HG03064 (cell line): Measurements from ENCODE around the gene SRC.
"Not testable (repeated sequence)": the region's sequence is repeated elsewhere in the genome, so short reads cannot be mapped to it uniquely, and the experiment has no call there.

Experiments
- ATAC-seq: cut with Tn5 transposase; IDR thresholded peaks from one replicate; pipeline ENCODE4 v1.9.1; 2021; ENCODE audit warnings: low read depth; ENCODE audit not compliant: unreplicated experiment

The SRC gene

DNA sequence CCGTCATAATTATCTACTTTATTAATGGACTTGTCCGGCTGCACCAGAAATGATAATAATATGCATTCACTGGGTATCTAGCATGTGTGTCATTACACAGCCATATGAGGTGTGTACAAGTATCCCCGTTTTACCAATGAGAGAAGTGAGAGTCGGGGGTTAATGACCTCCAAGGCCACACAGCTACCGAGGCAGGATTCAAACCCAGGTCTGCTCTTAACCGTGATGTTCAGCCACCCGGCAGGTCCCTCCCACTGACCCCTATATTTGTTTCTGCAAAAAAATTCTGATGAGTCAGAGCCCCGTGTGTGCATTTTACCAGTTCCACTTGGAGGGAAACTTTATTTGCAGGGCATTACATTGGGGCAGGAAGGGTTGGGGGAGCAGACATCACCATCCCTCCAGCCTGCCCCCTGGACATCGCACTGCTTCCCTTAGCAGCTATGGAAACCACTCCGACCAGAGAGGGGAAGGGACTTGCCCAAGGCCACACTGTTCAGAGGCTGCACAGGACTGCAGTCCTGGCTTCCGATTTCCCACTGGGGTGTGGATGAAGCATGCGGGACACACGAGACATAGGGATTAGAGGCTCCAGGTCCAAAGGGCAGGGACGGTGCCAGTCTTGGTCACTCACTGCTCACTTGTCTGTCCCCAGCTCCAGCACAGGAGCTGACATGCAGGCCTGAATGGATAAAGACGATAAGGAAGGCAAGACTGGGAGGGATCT is 10.1 kb upstream of the SRC start:
- no peak for ATAC-seq

DNA sequence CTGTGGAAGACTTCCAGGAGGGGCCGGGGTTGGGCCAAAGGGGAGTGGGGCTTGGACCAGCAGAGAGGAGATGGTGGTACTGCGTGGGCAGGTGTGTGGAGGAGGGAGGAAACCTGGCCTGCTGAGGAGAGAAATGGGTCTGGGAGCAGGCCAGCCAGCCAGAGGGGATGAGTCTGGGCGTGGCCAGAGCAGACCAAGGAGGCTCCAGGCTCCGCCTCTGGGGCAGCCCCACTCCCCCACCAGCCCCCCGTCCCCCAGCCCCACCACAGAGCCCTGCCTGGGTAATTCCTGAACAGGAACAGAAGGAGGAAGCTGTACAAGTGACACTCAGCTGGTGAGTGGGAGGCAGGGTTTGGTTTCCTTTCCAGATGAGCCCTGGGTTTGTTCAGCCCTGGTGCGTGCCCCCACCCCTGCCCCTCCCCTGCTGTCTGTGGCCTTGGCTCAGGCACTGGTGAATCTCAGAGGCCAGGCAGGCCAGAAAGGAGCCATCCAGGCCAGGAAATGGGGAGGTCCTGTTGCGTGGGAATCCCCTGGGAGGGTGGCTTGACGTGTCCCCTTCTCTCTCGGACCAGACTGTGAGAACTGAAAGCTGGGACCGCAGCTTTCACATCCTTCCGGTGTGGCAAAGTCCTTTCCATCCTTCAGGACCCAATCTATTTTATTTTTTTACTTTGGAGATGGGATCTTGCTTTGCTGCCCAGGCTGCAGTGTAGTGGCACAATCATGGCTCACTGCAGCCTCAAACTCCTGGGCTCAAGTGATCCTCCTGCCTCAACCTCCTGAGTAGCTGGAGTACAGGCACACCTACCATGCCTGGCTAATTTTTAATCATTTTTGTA is 9.4 kb upstream of the SRC start:
- peak; percentile 57 for ATAC-seq

DNA sequence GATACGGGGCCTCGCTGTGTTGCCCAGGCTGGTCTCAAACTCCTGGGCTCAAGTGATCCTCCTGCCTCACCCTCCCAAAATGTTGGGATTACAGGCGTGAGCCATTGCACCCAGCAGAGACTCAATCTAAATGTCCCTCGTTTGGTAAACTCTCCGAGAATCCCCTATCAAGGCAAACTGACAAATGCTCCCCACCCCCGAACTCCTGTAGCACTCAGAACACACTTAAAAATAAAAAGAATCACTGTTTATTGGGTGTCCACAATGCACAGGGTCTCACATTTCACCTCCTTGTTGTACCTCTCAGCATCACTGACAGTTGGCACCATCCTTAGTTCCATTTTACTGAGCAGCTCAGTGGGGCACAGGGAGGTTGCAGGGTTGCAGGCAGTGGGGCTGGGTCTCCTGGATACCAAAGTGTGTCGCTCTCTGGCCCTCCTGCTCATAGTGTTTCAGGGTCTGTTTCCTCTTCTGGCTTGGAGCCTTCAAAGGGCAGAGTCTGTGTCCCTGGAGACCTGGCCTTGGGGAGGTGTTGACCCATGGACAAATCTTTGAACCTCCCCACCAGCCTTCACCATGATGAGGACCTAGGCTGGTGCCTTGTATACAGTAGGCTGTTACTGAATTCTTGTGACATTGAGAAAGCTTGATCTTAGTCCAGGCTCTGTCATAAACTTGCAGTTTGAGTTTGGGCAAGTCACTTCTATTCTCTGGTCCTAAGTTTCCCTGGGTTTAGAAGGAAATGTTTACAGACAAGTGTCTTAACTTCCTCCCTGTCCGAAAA is 8.5 kb upstream of the SRC start:
- ATAC-seq, result no peak

DNA sequence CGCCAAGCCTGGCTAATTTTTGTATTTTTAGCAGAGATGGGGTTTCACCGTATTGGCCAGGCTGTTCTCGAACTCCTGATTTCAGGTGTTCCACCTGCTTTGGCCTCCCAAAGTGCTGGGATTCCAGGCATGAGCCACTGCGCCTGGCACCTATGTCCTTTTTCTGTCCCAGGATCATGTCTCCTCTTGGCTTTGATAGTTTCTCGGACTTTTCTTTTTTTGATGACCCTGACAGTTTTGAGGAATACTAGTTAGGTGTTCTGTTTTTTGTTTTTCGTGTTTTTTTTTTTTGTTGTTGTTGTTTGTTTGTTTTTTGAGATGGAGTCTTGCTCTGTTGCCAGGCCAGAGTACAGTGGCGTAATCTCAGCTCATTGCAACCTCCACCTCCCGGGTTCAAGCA is 7.6 kb upstream of the SRC start:
- not testable (repeated sequence) for ATAC-seq

DNA sequence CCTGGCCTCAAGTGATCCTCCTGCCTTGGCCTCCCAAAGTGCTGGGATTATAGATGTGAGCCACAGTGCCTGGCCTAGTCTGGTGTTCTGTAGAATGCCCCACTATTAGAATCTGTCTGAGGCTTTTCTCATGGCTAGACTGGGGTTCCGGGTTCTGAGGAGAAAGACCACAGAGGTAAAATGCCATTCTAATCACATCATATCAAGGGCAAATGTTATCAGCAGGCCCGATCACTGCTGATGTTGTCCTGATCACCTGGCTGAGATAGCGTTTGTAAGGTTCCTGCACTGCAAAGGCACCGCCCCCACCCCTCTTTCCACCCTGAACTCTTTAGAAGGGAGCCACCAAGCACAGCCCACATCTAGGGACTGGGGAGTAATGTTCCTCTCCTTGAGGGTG is 6.7 kb upstream of the SRC start:
- no peak for ATAC-seq

DNA sequence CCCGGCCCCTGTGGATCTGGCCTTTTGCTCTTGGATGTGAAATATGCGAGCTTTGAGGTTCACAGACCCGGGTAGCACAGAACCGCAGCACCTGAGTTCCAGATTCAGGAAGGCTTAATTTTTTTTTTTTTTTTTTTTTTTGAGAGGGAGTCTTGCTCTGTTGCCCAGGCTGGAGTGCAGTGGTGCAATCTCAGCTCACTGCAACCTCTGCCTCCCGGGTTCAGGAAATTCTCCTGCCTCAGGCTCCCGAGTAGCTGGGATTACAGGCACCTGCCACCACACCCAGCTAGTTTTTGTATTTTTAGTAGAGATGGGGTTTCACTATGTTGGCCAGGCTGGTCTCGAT is 6.2 kb upstream of the SRC start:
- ATAC-seq, result not testable (repeated sequence)

DNA sequence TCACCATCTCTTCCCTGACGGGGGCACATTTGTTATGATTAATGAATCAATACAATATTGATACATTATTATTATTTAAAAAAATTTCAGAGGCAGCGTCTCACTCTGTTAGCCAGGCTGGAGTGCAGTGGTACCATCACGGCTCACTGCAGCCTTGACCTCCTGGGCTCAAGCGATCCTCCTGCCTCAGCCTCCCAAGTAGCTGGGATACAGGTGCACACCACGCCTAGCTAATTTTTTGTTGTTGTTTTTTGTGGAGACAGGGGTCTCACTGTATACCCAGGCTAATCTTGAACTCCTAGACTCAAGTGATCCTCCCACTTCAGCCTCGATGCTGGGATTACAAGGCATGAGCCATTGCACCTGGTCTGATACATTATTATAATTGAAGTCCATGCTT is 4.9 kb upstream of the SRC start:
- ATAC-seq, result no peak

DNA sequence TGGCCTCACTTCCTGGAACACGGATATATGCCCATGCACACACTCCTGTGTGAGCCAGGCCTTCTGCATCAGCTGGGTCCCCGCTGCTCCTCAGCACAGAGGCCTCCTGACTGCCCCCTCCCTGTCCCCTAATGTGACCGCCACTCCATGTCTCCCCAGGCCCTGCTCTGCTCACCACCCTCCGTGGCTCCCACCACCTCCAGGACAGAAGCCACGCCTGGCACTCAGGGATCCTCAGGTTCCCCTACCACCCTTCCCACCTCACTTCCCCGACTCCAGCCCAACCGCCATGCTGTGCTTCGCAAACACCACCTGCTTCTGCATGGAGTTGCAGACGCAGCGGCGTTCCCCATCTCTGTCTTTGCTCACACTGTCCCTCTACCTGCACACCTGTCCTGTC is 4.3 kb upstream of the SRC start:
- ATAC-seq, result no peak

DNA sequence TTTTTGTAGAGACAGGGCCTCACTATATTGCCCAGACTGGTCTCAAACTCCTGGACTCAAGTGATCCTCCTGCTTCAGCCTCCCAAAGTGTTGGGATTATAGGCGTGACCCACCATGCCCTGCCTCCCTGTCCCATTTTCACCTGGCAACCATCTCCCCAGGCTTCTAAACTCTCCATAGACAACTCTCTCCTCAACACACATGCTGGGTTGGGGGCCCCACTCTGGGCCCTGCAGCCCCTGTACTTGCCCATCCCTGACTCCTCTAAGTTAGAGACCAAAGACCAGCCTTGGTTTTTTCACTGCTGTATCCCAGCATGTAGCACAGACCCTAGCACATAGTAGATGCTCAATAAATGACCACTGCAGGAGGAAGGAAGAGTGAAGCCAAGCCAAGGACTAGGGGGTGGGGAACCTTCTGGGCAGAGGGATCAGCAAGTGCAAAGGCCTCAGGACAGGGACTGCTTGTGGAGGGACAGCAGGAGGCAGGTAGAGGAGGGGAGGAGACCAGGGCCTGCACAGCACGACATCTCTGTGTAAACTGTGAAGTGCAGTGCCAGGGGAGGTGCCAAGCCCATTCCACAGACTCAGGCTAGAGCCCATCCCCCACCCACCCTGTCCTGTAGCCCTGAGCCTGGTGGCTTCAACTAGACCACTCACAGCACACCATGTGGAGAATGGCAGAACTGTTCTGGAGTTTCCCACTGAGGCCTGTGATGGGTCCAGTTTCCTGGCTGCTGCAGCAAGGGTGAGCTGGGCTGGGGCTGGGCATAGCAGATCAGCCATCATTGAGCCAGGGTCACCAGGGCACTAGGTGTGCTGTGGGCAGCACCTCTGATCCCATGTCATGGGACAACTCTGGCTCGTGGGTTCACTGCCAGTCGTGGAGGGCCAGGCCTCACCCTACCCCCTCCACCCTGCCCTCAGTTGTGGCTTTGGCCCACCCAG is 3.4 kb upstream of the SRC start:
- ATAC-seq, result no peak

DNA sequence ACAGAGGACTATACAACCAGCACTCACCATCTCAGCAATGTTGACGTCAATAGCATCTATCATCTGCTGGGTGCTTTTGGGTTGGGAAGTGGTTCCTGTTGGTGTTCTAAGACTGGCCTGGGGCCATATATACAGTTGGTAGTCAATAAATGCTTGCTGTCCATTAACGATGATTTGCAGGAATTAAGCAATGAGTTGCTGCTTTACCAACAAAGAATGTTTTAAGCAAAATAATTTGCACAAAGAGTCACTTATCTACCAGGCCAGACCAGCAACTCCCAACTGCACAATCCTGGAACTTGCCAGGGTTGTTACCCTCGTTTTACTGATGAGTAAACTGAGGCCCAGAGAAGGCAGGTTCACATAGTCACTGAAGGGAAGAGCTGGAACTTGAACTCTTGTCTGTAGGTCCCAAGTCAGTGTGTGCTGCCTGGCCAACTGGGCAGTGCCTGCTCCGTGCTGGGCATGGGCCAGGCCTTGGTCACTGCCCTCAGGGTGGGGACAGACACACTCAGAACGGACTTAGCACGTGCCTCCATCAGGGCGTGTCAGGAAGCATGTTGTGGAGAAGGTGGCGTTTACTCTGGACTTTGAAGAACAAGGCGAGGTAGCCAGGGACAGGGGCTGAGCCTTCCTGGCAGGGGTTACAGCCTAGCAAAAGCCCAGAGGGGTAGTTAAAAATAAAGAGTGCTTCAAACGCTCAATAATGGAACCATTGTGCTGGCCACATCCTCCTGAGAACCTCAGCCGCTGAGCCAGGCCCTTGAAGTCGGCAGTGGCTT is 2.5 kb upstream of the SRC start:
- ATAC-seq, result no peak

DNA sequence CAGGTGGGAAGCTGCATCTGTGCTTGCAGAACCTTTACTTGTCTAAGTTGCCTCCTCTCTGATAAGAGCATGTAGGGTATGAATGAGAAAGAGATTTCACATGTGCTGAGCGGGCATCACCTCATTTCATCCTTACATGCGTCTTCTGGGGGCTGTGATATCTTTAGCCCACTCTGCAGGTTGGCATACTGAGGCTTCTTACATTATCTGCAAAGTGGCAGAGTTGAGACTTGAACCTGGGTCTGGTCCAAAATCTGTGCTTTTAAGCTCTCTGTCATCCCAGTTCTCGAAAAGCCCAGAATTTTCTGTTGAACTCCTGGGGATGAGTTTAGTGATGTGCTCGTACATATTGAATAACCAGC is 2.0 kb upstream of the SRC start:
- no peak for ATAC-seq

DNA sequence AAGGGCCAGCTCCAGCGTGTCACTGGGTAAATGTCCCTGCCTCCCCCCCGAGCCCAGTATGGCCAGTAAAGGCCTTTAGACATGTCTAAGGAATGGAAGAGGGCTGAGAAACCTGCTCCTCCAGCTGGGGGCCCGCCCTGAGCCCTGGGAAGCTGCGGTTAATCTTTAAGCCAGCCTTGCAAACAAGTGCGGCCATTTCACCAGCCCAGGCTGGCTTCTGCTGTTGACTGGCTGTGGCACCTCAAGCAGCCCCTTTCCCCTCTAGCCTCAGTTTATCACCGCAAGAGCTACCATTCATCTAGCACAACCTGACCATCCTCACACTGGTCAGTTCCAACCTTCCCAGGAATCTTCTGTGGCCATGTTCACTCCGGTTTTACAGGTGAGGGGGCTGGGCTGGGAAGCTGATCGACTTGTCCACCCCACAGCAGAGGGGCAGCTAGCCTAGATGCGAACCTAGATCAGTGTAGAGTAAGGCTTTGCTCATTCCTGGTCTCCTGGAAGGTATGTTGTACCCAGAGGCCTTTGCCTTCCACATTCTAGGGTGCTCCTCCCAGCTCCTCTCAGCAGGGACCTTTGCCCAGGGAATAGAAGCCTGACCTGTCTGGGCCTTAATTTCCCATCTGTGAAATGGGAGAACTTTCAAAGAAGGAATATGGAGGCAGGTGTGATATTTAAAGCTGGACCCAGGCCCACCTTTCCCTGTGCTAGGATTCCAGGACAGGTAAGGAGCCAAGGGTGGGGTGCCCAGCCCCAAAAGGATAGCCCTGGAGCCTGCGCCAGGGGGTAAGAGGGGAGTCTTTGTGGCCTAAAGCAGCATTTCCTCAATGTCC is 1.2 kb upstream of the SRC start:
- no peak for ATAC-seq

DNA sequence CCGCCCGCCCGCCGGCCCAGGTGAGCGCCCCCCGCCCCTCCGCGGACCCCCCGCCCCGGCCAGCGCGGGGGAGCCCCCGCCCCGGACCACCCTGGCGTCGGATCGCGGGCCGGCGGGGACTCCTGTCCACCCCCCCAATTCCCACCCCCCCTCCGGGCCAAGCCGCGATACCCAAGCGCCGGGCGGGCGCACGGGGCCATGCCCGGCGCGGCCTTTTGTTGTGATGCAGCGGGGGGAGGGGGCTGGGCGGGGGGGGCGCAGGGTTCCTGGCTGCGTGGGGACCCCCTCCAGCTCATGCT is 245 bp downstream of the SRC start:
- ATAC-seq, result no peak

DNA sequence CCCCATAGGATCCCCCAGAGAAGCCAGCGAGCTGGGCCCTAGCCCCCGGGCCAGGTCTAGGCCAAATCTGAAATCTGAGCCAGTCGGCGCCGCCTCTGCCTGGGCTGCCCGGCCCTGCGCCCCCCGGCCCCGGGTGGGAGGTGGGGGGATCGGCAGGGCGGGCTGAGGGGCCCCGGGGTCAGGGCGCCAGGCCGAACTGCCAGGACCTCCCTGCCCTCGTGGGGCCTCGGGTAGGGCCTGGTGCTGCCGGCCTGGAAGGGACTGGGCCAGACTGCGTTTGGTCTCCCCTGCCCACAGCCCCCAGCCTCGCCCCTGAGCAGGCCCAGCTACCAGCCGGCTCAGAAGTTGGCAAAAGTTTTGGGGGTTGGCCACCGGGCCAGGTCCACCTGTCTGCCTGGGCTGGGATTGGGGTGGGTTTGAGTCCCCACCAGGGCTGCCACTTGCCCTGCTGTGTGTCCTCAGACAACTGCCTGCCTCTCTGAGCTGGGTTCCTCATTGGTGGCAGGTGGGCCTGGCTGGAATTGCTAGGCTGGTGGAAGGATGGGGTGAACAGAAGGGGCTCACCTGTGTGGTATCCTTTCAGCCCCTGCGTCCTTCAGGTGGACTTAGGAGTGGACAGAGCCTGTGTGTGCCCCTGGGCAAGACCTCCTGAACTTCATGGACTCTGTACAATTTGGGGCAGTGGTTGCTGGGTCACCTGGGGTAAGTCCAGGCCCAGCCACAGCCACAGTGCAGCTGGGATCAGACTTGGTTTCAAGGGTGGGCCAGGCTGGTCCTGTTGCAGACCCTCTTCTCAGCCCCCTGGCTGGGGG is 801 bp downstream of the SRC start:
- ATAC-seq, result no peak

DNA sequence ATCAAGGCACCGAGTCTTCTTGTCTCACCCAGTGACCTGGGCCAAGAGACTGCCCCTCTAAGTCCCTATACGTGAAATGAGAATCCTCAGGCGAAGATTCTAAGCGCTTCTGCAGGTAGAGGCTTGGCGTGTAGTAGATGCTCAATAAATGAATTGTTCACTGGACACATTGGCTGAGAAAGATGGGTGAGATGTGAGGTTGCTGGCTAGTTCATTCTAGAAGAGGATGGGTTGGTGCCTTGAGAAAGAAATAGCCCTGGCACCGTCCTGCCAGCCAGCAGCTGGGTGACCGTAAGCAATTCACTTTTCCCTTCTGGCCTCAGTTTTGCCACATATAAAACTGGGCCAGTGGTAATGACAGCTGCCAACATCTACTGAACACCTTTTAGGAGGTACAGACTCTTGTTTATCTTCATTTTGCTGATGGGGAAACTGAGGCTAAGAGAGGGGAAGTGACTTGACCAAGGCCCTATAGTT is 1.4 kb downstream of the SRC start:
- no peak for ATAC-seq

DNA sequence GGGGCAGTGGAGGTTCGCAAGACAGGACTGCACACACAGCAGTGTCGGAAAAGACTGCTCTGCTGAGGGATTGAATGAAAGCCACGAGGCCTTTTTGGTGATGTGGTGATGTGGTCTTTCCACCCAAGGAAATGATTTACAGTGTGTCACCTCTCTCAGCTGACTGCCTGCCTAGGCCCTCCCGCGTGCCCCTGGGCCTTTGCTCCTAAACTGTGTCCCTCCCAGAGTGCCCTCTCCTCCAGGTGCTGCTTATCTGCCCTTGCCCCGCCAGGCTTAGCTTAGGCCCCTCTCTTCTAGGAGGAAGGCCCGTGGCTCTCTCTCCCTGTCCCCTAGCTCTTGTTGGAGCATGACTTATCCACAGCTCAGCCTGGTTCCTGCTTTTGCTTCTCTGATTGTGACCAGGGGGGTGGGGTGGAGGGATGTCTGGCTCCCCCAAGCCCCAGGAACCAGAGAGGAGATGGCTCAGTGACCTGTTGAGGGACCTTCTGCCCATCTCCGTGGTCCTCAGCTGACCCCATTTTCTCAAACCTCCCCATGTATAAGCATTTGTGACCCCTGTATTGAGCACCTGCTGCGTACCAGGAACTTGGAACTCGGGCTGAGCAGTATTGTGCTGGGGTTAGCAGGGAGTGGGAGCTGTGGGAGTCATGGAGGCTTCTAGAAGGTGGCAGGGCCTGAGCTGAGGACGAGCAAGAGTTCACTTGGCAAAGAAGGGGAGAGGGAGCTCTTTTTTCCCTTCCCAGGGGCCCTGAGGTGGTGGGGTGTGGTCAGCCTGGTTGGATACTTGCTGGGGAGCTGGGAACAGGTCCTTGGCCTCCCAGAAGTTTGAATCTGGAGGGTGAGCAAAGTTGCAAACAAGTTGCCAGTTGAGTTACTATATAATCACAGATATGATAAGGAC is 2.2 kb downstream of the SRC start:
- ATAC-seq, result no peak
